ENCODE results near the gene PLA2G6. TPM values are rescaled to one million over a fixed set of nuclear protein-coding genes. Genes with fewer than 3 reads are reported as not detected.
"Not testable (repeated sequence)": the region's sequence is repeated elsewhere in the genome, so short reads cannot be mapped to it uniquely, and the experiment has no call there.

PLA2G6 gene
- total RNA-seq, 1 experiment from 2014 or later, result 6.2 TPM

DNA sequence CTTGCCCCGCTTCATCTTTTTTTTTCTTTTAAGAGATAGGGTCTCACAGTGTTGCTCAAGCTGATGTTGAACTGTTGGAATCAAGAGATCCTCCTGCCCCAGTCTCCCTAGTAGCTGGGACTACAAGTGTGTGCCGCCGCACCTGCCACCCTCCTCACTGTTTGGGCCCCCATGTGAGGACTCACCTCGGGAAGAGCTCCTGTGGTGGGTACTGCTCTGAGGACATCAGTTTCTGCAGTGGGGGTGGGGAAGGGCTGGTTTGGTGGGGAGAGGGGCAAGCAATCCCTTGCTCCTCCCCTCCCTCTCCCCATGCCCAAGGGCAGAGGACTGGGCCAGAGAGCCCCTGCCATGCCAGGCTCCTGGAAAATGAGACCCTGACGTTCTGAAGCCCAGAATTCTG lies 96.1 kb downstream of the PLA2G6 start:
- DNase-seq (ENCODE audit: low spot score), result no peak

DNA sequence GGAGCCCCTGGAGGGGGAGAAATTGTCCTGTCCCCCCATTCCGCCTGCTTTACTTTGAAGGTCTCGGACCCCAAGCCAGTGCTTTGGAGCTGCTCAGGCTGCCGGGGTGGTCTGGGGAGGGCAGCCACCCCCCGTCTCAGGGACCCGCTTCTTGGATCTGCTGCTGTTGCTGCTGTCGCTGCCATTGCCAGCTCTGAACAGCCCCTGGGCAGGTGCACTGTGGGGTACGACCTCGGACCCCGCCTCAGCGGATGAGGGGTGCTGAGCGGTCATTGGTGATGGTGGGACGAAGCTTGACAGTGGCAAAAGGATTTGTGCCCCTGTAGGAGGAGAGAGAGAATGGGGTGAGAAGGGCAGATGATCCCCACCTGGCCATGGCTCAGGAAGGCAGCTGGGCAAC lies 96.6 kb downstream of the PLA2G6 start:
- no peak for DNase-seq (ENCODE audit: low spot score)

DNA sequence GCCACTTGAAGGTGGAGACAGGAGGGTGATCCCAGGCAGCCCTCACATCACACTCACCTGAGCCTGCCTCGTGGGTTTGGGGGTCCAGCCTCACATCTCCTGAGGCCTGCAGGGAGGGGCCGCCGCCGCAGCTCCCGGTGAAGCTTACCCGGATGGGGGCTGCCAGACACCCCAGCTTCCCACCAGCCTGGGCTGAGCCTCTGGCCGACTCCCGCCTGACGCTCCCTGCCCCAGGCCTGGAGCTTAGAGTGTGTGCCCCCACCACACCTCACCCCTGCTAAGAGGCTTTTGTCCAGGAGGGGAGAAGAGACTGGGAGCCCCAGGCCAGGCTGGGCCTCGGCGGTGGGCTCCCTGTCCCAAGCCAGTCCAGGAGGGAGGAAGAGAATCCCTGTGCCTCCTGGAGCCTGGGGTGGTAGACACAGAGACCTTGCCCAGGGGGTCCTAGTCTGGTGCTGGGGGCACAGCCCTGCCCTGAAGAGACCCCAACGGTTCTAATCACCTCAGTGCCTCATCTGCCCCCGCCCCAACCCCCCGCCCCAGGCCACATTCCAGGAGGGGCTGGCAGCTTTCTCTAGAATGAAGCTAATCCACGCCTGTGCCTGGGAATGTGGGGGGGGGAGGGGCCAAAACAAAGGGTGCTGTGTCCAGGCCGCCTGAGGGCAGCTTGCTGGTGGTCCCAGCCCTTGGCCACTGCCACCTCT lies 97.5 kb downstream of the PLA2G6 start, which contains the start of gene SLC16A8:
TSS of gene SLC16A8 (minus strand) at position 254 of the 701 bp plus-strand sequence. CDS start 1,311 bp downstream, outside the sequence.
- DNase-seq (ENCODE audit: low spot score), result no peak

DNA sequence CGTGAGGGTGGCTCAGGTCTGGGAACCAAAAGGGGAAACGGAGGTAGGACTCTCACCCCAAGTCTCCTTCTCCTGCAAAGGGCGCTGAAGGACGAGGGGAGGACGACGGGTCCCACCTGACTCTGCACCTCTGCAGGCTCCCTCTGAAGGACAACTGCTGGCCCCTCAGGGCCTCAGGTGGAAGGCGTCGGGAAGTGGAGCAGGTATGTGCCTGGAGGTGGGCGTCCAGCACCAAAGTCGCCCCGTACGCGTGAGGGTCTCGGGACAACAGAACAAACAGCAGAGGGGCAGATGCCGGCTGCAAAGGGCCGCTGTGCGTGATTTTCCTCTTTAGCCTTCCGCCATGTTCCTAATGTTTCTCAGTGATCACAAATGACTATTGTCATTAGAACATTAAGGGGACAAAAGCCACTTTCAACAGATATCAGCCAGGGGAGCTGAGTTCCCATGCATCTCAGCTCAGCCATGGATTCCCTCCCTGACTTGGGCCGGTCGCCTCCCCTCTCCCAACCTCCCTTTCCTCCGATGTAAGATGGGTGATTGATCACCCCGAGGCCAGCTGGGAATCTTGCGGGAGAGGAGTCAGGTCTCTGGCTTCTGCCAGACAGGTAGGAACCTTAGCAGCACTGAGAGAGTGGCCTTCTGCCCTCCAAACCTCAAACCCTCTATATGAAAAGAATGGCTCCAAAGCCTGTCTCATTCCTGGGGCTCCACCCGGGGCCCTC lies 98.5 kb downstream of the PLA2G6 start:
- DNase-seq (ENCODE audit: low spot score), result no peak

DNA sequence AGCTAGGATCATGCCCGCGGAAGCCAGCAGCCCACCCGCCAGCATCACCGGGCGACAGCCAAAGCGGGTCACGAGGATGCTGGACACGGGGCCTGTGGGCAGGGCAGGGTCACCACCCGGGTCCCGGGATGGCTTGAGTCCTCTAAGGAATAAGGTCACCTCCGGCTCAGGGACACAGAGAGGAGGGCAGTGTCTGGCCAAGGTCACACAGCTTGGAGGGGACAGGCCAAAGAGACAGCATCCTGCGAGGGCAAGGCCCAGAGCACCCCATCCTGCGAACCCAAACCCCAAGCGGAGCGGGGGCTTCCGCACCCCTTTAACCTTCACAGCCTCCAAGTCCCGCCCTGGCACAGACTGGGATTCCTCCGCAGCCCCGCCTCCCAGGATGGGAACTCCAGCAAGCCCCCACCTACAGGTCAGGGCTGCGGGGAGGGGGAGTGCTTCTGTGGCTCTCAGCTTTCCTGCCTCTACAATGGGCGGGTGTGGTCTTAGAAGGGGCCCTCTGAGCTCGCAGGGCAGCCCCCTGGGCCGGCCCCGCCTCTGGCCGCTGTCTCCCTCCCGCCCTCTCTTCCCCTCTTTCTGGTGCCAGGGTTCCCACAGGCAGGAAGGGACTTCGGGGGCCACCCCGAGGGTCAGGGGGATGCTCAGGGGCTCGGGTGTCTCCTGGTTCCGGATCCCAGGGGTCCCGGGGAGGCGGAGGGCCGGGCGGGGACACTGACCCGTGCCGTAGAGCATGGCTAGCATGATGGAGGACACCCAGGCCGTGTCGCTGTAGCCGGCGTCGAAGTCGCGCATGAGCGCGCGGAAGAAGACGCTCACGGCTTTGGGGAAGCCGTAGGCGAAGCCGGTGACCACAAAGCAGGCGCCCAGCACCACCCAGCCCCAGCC lies 99.4 kb downstream of the PLA2G6 start:
- no peak for DNase-seq (ENCODE audit: low spot score)

DNA sequence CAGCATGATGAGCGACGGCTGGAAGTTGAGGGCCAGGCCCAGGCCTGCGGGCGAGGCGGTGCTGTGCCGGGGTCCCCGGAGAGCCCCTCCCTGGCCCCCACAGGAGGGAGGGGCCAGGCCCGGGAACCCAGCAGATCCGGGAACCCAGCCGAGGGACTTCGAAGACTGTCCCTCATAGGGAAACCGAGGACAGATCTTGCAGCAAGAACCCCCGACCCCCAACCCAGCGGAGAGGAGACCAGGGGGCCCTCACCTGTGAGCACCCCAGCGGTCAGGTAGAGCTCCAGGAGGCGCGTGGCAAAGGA lies 100.0 kb downstream of the PLA2G6 start:
- no peak for DNase-seq (ENCODE audit: low spot score)

DNA sequence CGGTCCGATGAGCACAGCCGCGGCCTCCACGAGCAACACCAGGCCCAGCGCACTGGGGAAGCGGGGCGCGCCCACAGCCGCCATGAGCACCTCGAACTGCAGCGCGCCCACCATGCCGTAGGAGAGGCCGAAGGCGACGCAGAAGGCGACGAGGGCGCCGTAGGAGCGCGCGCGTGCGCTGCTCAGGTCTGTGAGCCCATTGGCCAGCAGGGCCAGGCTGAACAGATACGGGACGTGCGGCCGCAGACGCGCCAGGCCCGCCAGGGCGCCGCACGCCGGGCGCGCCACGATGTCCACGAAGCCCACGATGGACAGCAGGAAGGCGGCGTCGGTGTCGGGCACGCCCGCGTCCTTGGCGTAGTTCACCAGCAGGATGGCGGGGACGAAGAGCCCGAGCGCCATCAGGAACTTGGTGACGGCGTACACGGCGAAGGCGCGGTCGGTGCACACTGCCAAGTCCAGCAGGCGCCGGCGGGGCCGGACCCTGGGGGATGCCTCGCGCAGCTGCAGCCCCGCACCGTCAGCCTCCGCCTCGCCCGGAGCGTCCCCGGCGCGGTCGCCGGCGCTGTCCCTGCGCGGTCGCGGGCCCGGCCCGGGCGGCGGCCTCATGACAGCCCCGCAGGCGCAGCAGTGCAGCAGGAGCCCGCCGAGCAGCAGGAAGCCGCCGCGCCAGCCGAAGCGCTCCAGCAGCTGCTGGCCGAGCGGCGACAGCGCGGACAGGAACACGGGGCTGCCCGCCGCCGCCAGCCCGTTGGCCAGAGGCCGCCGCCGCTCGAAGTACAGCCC lies 100.6 kb downstream of the PLA2G6 start:
- DNase-seq (ENCODE audit: low spot score), result no peak

DNA sequence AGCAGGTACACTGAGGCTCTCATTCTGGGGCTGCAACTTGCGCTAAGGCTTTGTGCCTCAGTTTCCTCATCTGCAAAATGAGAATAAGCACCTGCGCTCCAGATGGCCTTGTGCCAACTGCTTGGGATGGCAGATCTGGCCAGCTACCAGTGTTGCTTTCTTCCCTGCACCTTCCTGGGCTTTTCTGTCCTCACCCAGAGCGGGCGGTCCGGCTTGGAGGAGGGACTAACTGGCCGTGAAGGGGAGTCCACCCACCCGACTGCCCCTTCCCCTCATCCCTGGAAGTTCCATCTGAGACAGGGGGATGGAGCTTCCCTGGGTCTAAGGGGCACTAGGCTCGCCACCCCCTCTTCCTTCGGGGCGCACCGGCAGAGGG lies 101.2 kb downstream of the PLA2G6 start:
- no peak for DNase-seq (ENCODE audit: low spot score)

DNA sequence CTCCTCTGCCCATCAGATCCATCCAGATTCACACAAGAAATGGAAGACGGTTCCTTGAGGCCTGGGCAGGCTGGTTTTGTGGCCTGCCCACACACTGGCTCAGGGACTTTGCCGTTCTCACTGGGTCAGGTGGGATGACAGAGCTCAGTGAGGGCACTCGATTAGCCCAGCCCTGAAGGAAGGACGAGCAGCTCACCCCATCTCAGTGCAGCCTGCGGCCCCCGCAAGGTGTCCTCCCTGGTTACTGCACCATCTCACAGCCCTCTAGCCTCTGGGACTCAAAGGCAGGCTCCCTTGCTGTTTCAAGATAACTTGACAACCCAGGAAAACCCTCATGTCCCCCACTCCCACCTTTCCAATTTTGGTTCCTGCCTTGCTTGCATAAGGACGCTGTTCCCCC lies 101.8 kb downstream of the PLA2G6 start:
- DNase-seq (ENCODE audit: low spot score), result no peak

DNA sequence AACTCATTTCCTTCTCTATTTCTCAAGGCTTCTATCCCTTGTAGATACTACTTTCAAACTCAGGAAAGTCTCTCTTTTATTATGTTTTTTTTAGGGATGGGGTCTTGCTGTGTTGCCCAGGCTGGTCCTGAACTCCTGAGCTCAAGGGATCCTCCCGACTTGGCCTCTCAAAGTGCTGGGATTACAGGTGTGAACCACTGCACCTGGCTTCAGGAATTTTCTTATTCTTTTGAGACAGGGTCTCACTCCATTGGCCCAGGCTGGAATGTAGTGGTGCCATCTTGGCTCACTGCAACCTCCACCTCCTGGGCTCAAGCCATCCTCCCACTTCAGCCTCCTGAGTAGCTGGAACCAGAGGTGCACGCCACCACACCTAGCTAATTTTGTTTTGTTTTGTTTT lies 102.4 kb downstream of the PLA2G6 start:
- not testable (repeated sequence) for DNase-seq (ENCODE audit: low spot score)

DNA sequence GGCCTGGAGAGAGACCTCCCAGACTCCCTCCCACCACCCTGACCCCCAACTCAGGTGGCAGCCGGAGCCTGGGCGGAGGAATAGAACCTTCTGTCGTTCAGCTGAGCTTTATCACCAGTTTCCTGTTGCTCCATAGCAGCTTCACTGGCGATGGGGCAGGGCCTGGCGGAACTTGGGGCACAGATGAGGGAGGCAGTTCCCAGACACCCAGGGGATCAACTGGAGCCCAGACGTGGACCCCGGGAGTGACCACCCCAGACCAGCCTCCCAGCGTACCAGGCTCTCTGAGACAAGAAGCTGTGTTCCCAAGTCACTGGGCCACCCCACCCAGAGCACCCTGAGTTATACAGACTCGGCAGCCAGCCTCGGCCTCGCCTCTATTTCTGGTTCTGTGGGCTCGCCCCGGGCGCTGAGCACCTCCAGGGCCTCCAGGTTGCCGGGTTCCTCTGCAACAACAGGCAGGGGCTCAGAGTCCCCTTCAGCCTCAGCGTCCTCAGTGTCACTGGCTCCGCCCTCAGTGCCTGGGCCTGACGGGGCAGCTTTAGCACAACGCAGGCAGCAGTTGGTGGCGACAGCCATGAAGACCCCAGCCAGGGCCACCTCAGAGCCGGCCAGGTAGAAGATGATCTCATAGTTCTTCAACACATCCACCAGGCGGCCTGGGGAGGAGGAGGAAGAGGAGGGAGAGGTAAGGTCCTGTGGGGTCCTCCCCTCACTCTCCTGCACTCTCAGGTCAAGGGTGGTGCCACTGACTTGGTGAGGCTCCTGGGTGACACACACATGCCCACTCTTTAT lies 103.4 kb downstream of the PLA2G6 start:
- DNase-seq (ENCODE audit: low spot score), result no peak

DNA sequence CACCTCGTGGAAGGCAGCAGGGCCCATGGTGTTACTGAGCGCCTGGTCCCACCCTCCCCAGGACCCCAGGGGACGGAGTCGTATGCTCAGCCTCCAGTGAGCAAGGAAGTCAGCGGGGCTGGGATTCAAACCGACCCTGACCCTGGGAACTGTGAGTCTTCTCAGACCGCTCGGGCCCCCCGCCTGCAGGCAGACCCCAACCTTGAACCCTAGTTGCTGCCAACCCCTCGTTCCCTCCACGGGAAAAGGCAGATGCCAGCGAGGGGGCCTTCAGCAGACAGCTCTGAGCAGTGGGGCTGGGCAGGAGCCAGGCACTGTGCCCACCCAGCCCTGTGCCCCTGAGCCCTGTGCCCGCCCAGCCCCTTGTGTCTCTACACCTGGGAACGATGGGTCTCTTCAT lies 104.0 kb downstream of the PLA2G6 start:
- no peak for DNase-seq (ENCODE audit: low spot score)

DNA sequence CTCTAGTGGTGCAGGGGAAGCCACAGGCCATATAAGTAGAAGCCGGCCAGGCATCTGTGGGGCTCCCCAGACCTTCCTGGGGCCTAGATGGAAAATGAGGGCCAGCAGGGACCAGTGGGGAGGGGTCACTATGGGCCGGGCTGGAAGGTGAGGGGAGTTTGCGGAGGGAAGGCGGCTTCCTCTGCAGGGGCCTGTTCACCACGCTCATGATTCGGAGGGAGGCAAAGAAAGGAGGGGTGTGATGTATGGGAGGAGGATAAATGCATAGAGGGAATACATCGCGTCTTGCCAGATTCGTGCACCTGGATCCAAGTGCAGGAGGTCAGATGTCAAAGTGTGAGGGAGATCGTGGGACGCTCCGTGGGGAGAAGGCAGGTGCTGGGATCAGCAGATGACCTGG lies 104.5 kb downstream of the PLA2G6 start:
- no peak for DNase-seq (ENCODE audit: low spot score)

DNA sequence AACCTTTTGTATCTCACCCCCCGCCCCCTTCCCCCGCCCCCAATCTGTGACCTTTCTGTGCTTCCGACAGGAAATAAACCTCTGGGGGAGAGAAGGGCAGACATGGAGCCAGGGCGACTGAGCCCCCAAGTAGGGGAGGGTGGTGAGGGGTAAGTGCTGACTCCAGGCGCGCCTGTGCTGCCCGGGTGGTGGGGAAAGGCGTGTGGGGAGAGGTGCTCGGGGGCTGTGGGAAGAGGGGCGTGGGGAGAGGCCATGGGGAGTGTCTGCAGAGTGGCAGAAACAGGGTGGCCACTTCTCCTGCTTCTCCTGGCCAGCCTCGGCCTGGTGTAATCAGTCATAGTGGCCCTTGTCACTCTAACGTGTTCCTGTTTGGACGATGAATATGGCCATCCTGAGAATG lies 105.7 kb downstream of the PLA2G6 start:
- DNase-seq (ENCODE audit: low spot score), result no peak

DNA sequence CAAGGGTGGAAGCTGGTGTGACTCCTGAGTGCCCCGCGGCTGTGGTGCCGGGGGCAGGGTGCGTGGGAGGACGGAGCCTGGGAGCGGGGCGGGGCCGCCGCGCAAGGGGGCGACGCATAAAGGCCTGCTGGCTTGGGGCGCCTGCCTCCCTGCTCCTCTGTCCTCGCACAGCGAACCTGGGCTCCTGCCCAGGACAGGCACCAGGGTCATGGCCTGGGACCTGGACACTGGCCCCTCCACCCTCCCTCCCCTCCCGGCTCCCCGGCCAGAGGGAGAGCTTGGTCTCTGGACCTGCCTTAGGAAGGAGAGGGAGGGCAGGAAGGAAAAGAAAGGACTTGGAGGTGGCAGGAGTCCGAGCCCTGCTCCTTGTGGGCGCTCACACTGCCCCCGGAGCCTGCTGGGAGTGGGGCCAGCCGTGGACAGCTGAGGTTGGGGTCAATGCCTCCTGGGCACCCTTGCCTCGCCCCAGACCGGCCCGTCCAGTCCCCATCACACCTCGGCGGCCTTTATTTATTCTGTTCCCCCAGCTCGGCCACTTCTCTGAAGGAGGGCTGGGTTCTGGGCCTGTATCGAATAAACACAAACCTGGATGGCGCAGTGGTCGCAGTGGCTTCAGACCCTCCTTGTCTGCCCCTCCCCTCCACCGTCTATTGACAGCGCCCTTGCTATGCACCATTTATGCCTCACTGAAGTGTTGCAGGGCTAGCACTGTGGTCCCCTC lies 106.4 kb downstream of the PLA2G6 start:
- no peak for DNase-seq (ENCODE audit: low spot score)

DNA sequence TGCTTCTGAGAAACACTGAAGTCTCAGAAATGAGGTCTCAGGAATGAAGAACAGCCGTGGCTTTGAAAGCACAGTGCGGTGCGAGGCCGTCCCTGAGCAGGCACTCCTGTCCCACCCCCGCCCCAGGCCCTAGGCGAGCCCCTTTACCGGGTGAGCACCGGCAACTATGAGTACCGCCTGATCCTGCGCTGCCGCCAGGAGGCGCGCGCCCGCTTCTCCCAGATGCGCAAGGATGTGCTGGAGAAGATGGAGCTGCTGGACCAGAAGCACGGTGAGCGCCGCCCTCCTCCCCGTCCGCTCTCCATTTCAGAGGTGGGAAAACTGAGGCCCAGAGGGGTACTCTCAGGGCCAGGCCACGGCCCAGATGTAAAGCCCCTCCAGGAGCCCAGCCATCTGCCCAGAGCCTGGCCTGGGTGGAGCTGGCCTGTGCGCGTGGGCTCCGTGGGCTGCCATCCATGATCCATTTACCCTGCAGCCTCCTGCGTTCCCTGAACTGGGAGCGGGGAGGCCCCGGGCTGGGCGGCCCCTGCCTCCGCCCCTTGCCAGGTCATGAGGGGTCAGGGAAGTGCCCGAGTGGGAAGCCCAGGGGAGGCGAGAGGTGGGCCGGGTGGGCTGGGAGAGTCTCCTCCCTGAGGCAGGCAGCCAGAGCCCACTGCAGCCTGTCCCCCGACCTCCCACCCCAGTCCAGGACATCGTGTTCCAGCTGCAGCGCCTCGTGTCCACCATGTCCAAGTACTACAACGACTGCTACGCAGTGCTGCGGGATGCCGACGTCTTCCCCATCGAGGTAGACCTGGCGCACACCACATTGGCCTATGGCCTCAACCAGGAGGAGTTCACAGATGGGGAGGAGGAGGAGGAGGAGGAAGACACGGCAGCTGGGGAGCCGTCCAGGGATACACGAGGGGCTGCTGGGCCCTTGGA lies 107.2 kb downstream of the PLA2G6 start:
- no peak for DNase-seq (ENCODE audit: low spot score)

DNA sequence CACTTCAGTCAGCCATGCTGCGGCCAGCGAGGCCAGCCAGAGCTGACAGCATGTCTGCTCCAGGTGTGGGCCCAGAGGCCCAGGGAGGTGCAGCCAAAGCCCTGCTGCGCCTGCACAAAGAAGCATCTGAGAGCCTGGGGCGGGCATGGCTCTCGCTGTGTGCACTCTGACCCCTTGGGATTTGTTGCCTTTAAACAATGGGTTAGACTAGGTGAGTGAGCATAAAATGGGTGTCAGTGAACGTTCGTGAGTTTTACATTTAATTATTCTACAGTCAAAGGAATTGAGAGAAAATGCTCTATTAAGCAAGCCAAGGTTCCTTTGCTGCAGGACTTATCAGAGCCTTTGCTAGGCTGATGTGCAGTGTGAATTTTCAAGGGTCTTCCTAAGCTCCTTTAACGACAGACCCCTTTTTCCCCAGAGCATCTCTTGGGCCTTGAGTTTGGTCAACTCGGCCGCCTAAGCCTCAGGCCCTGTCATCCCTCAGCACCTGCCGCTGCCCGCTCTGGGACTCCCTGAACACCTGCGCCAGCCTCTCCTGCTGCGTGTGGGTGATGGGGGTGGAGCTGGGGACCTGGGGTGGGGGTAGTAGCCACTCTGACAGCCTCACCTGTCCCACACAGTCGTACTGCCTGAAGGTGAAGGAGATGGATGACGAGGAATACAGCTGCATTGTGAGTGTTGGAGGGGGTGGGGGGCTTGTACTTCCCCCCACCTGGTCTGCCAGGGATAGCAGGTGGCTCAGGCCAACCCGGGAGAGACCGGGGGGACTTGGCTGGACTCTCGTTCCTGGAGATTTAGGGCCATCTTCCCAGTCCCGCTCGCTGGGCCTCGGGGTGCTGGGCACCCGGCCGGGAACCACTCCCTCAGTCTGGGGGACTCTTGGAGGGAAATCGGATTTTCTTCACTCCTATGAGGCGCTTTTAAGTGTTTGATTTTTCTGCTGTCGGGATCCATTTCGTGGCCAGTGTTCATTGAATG lies 108.2 kb downstream of the PLA2G6 start:
- DNase-seq (ENCODE audit: low spot score), result no peak
